ENCODE data around the gene AIMP2.
A peak's percentile ranks its signal among the peaks of the same experiment; 100 is the strongest.

The AIMP2 gene

DNA sequence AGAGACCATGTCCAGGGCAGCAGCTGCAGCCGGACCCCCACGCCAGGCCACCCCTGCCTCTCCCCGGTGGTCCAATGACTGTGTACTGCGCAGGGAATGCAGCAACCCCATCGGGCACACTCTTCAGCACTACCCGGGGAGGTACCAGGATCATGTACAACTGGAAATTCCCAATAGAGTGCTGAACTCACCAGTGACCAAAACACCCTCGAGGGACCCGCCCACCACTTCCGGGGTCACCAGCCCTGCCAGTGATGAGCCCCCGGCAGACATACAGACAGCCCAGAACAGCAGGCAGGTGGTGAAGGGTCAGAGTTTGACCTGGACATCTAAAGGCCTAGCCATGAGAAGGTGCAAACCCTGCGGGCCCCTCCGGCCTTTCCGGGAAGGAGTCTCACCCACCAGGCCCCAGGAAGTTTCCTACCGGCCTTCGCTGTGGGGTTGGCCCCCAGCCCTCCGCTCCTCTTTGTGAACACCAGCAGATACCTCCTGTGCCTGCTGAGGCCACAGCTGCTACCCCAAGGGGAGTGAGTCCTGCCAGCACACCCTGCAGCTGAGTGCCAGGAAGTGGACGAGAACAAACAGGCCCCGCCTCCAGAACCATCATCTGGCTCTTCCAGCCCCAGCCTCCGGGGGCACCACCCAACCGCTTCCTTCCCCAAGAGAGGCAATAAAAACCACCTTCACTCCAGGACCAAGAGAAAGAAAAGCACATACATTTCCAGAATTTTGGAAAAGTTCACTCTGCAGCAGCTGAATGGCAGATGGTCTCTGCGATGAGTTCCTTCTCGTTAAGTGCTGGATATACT is 17.1 kb downstream of the AIMP2 start:
- Histone ChIP-seq H3K4me2 (ENCODE audit: insufficient read depth, low read length) (no peak overlapping the region), H3K36me3 (ENCODE audit: insufficient read depth, low read length) (peaks cover 94% of the 10 kb centered on the region), H4K20me1 (ENCODE audit: insufficient read depth, low read length) (peaks cover 8% of the 10 kb centered on the region; the same call in 1 of the 2 replicates), H3K27me3 (ENCODE audit: insufficient read depth, low read length, poor library complexity) (no peaks in the 10 kb centered on the region), H3K9me3 (ENCODE audit: insufficient read depth, low read length, severe bottlenecking) (no peaks in the 10 kb centered on the region), H3K27ac (ENCODE audit: low read length) (no peak overlapping the region), H3K9ac (ENCODE audit: low read depth, low read length) (no peak overlapping the region), H2AFZ (ENCODE audit: low read depth, low read length) (no peak overlapping the region), H3K79me2 (ENCODE audit: insufficient read depth, low read length) (peaks cover 3% of the 10 kb centered on the region; the same call in 1 of the 2 replicates), H3K4me3 (ENCODE audit: low read depth in 1 of 2, low read length in 2 of 2) (no peak overlapping the region), H3K4me1 (ENCODE audit: insufficient read depth, low read length) (no peaks in the 10 kb centered on the region)
- peak; percentile 68 for DNase-seq
- ATAC-seq (ENCODE audit: insufficient read depth, low read depth) = peak; percentile 95
- TF ChIP-seq, protein P1, sequence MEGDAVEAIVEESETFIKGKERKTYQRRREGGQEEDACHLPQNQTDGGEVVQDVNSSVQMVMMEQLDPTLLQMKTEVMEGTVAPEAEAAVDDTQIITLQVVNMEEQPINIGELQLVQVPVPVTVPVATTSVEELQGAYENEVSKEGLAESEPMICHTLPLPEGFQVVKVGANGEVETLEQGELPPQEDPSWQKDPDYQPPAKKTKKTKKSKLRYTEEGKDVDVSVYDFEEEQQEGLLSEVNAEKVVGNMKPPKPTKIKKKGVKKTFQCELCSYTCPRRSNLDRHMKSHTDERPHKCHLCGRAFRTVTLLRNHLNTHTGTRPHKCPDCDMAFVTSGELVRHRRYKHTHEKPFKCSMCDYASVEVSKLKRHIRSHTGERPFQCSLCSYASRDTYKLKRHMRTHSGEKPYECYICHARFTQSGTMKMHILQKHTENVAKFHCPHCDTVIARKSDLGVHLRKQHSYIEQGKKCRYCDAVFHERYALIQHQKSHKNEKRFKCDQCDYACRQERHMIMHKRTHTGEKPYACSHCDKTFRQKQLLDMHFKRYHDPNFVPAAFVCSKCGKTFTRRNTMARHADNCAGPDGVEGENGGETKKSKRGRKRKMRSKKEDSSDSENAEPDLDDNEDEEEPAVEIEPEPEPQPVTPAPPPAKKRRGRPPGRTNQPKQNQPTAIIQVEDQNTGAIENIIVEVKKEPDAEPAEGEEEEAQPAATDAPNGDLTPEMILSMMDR (IDR thresholded peaks at IDR 0.05; ENCODE audit: borderline replicate concordance, extremely low read depth, low read length, poor library complexity, severe bottlenecking) = peak; percentile 63
- TF ChIP-seq EZH2 (IDR thresholded peaks at IDR 0.05; ENCODE audit: borderline replicate concordance, low read depth, low read length, severe bottlenecking) = no peak

DNA sequence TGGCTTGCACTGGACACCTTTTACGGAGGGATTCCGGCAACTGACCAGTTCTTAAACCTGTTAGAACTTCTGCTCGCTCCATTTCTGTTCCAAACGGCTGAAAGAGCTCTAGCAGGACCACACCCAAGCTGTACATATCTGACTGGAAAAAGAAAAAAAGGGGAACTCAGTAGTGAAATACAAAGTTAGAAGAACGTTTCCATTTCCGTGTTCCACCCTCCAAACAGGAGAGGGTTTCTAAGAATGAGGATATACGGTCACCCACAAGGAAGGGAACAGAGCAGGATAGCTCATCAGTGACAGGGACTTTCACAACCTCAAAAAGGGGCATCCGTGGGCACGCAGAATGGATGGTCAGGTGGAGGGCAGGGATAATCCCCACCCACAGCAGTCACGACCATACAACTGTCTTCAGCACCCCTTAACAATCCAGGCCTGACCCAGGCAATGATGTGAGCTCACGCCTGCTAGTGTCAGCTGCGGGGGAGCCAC is 17.8 kb downstream of the AIMP2 start:
- peaks cover 93% of the 10 kb centered on the region for H3K36me3 ChIP-seq (ENCODE audit: insufficient read depth, low read length)
- peaks cover 11% of the 10 kb centered on the region for H4K20me1 ChIP-seq (ENCODE audit: insufficient read depth, low read length)
- no peak overlapping the region for H3K4me3 ChIP-seq (ENCODE audit: low read depth in 1 of 2, low read length in 2 of 2)
- no peaks in the 10 kb centered on the region for H3K27me3 ChIP-seq (ENCODE audit: insufficient read depth, low read length, poor library complexity)
- H3K9ac ChIP-seq (ENCODE audit: low read depth, low read length) = no peak overlapping the region
- ATAC-seq (ENCODE audit: insufficient read depth, low read depth) = no peak
- H3K9me3 ChIP-seq (ENCODE audit: insufficient read depth, low read length, severe bottlenecking) = no peaks in the 10 kb centered on the region
- TF ChIP-seq EZH2 (IDR thresholded peaks at IDR 0.05; ENCODE audit: borderline replicate concordance, low read depth, low read length, severe bottlenecking) = no peak
- TF ChIP-seq, protein P1 (IDR thresholded peaks at IDR 0.05; ENCODE audit: borderline replicate concordance, extremely low read depth, low read length, poor library complexity, severe bottlenecking) = no peak
- H3K4me1 ChIP-seq (ENCODE audit: insufficient read depth, low read length) = no peaks in the 10 kb centered on the region
- DNase-seq = no peak
- no peak overlapping the region for H2AFZ ChIP-seq (ENCODE audit: low read depth, low read length)
- H3K79me2 ChIP-seq (ENCODE audit: insufficient read depth, low read length) = peaks cover 7% of the 10 kb centered on the region; the same call in 1 of the 2 replicates
- H3K27ac ChIP-seq (ENCODE audit: low read length) = no peak overlapping the region
- no peak overlapping the region for H3K4me2 ChIP-seq (ENCODE audit: insufficient read depth, low read length)

DNA sequence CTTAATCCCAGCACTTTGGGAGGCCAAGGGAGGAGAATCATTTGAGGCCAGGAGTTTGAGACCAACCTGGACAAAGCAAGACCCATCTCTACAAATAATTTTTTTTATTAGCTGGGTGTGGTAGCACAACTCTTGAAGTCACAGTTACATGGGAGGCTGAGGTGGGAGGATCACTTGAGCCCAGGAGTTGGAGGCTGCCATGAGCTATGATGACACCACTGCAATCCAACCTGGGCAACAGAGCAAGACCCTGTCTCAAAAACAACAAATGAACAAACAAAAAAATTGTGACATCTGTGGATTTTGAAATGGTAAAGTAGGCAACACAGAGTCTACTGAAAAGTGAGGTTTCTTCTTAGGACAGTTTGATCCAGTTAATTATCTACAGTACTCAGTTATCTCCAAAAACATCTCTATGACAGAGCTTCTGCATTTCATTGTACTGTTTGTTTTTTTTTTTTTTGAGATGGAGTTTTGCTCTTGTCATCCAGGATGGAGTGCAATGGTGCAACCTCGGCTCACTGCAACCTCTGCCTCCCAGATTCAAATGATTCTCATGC is 18.8 kb downstream of the AIMP2 start:
- Histone ChIP-seq H3K4me2 (ENCODE audit: insufficient read depth, low read length) (no peak overlapping the region), H2AFZ (ENCODE audit: low read depth, low read length) (no peak overlapping the region), H3K4me3 (ENCODE audit: low read depth in 1 of 2, low read length in 2 of 2) (no peak overlapping the region), H3K79me2 (ENCODE audit: insufficient read depth, low read length) (peaks cover 13% of the 10 kb centered on the region; the same call in 1 of the 2 replicates), H3K9me3 (ENCODE audit: insufficient read depth, low read length, severe bottlenecking) (no peaks in the 10 kb centered on the region), H3K4me1 (ENCODE audit: insufficient read depth, low read length) (no peaks in the 10 kb centered on the region), H3K27ac (ENCODE audit: low read length) (no peak overlapping the region), H3K27me3 (ENCODE audit: insufficient read depth, low read length, poor library complexity) (no peaks in the 10 kb centered on the region), H3K36me3 (ENCODE audit: insufficient read depth, low read length) (peaks cover 91% of the 10 kb centered on the region), H4K20me1 (ENCODE audit: insufficient read depth, low read length) (peaks cover 11% of the 10 kb centered on the region; the same call in 1 of the 2 replicates), H3K9ac (ENCODE audit: low read depth, low read length) (no peak overlapping the region)
- no peak for DNase-seq
- no peak for TF ChIP-seq EZH2 (IDR thresholded peaks at IDR 0.05; ENCODE audit: borderline replicate concordance, low read depth, low read length, severe bottlenecking)
- TF ChIP-seq, protein P1 (IDR thresholded peaks at IDR 0.05; ENCODE audit: borderline replicate concordance, extremely low read depth, low read length, poor library complexity, severe bottlenecking) = no peak
- no peak for ATAC-seq (ENCODE audit: insufficient read depth, low read depth)
